T-helper 9 cell (primary cell): ENCODE data around the gene NUP93.

Experiments used
- DNase-seq: peaks from one replicate; pipeline ENCODE4 v3.0.0-alpha.2; 2020

Gene NUP93

GRCh38 chr16:56823081-56823733, 93.3 kb downstream of the NUP93 start:
- no peak for DNase-seq

DNA sequence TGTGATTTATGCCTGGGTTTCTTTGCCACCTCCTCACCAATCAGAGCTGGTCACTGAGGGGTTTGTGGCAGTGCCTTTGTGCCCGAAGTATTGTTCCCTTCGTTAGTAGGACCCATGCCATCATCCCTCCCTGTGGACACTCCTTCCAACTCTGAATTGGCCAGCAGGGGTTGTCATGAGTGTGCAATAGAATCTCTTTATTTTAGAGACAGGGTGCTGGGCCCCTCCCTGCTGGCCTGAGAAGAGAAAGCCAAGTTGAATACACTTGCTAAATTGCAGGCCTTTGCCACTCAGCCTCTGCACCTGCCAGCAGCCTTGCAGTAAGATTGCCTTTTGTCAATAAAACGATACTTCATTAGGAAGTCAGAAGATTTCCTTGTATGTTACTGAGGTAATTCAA, 94.4 kb downstream of the NUP93 start:
- DNase-seq: no peak

DNA sequence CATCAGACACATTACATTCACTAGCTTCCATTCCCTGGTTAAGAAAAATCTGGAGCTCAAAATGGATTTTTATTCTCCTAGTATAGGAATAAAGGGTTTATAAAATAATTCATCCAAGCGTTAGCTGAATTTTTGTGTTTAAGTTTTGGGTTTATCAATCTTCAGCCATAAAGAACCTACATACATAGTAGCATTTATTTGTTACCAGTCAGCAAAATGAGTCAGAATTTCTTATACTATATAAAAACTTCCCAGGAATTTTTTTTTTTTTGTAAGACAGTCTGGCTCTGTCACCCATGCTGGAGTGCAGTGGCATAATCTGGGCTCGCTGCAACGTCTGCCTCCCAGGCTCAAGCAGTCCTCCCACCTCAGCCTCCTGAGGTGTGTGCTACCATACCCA, 94.9 kb downstream of the NUP93 start:
- DNase-seq: no peak

DNA sequence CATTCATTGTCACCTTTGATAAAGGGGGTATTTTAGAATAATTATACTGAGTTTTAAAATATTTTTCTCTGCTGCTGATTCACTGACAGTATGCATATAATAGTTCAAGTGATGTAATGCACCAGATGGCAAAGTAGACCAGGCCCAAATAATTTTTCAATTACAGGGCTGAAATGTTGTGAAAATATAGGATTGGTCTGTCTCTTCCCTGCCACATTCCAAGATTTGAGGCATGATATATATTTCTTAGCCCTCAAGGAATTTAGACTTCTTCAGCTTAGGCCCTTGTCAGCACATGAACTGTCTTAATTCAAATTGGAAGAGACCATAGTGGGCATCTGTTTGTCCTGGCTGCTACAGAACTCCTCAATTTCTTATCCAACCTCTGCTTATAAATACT, 95.9 kb downstream of the NUP93 start:
- no peak for DNase-seq

- DNase-seq: no peak
Measured at GRCh38 chr16:56828647-56829046, 98.7 kb downstream of the NUP93 start.

GRCh38 chr16:56830669-56831068, 100.7 kb downstream of the NUP93 start:
- no peak for DNase-seq

- no peak for DNase-seq
Measured at GRCh38 chr16:56832768-56833167, 102.8 kb downstream of the NUP93 start.

- no peak for DNase-seq
Measured at GRCh38 chr16:56833243-56833970, 103.5 kb downstream of the NUP93 start.

- DNase-seq: no peak
Measured at GRCh38 chr16:56835320-56835719, 105.4 kb downstream of the NUP93 start.

- no peak for DNase-seq
Measured at GRCh38 chr16:56836410-56837230, 106.7 kb downstream of the NUP93 start.

GRCh38 chr16:56838622-56839337, 108.9 kb downstream of the NUP93 start:
- DNase-seq: no peak

DNA sequence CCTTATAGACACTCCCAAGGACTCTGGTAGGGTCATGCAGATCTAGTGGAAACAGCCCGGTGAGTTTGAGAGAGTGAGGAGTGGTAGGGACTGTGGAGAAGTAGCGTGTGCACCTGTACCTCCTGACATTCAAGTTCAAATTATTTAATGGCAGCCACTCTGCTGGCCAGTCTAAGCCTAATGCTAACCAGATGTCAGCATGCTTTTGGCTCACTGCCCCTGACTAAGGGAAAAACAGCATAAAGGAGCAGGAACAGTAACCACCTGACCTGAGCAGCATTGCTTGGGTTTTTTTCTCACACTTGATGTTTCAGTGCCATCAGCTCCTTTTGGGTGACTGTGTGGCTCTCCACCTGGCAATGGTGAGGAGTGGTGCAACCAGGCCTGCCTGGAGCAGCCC, 111.3 kb downstream of the NUP93 start:
- DNase-seq: no peak

GRCh38 chr16:56841659-56842058, 111.7 kb downstream of the NUP93 start:
- no peak for DNase-seq

DNA sequence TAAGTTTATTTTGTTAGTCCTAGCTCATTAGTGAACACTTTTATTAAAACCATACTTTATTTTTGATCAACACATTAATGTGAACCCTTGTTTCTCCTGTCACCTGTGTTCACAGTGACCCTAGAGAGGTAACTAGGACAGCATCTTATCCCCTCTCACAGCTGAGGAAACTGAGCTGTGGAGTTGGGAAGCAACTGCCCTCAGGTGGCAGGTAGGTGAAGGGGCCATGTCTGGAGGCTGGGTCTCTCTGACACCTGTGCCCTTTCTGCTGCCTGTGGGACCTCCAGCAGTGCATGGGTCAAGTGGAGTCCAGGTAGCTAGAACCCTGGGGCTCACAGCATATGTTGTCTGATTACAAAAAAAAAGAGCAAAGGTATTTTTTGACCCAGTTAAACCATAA, 112.2 kb downstream of the NUP93 start:
- no peak for DNase-seq

DNA sequence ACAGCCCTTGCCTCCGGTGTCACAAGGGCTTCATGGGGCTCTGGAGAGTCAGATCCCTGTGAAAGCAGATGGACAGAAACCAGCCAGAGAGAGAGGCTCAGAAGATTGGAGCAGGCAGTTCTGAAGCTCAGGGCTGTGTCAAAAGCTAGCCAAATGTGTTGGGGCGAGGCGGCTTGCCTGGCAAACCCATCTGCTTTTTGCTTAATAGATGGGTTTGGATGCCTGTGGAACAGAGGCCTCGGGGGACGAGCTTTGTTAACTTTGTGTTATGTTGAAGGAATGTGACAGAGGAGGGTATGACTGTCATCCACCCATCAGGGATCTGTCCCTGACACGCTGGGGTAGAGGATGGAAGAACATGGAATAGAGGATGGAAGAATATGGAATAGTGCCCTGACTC, 114.1 kb downstream of the NUP93 start:
- DNase-seq: no peak

DNA sequence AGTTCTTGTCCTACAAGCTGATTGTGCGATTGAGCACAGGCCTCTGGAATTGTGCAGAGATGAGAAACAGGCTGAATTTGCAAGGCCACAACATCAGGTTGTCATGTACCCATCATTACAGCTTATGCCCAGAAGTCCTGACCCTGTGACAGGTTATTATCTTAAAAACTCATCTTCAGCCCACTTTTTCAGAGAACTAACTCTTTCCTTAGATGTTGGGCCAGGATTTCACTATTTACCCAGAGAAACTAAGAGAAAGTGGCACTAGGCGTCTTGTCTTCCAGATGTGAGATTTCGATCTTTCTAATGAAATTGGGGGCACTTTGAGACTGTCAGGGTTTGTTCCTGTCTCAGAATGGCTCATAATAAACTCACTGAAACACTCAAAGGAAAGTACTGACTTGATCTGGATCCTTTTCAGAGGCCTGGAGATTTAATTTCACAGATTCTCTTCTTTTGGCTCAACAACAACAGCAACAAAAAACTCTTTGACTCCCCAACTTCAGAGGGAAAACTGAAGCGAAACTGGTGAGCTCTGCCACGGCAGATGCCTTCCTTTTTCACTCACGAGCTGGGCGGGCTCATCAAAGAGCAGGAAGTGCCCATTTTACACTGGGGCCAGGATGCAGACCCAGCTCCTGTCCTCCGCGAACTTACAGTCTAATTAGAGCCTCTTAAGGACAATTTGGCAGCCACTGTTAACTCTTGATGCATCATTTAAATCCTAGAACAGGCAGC, 117.4 kb downstream of the NUP93 start:
- no peak for DNase-seq

GRCh38 chr16:56848029-56848936, 118.4 kb downstream of the NUP93 start:
- DNase-seq: no peak

DNA sequence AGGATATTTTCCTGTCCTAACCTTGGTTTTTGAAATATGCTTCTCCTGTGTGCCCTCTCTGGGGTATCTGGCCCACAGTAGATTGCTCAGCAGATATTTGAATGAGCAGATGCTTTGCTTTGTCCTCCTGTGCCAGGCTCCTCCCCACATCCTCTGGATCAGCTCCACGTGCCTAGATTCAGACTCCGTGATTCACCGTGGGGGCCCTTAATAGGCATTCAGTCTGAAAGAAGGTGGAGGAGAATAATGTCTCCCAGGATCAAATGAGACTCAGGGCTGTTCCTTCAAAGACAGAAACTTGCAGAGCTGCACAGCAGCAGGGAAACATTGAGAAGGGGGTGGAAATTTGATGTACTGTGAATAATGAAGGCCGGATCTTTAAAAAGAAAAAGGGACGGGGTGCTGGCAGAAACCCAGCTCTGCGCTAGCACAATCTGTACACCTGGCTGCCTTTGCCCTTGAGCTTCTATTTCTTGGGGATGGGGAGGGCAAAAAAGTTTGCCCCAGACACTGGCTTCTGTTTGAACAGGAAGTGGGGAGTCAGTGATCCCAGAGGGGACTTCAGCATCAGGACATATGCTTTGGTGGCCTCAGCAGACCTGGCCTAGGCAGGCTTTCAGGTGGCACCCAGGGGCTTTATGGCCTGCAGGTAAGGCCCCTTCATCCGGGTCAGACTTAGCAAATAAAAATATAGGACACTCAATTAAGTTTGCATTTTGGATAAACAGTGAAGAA, 119.2 kb downstream of the NUP93 start:
- DNase-seq: no peak

- no peak for DNase-seq
Measured at GRCh38 chr16:56849690-56850680, 120.1 kb downstream of the NUP93 start.
